GM21825 (cell line): ENCODE results near the gene PPFIA3.
"Not testable (repeated sequence)": the region's sequence is repeated elsewhere in the genome, so short reads cannot be mapped to it uniquely, and the experiment has no call there.

Source experiments
- ATAC-seq: cut with Tn5 transposase; IDR thresholded peaks from one replicate; pipeline ENCODE4 v1.9.1; 2021; ENCODE audit warnings: mild to moderate bottlenecking, moderate library complexity; ENCODE audit not compliant: unreplicated experiment

PPFIA3 gene

GRCh38 chr19:49119411-49120324 is at the start of gene PPFIA3:
Gene PPFIA3 (plus strand): TSS chr19:49119544. CDS start chr19:49127874, 8,330 bp downstream.
- ATAC-seq, result no peak

- no peak for ATAC-seq
Observed at GRCh38 chr19:49070416-49070815, 48.9 kb upstream of the PPFIA3 start.

- no peak for ATAC-seq
Observed at GRCh38 chr19:49071860-49072547, 47.3 kb upstream of the PPFIA3 start.

GRCh38 chr19:49073514-49074378 is 45.6 kb upstream of the PPFIA3 start:
- ATAC-seq, result no peak

GRCh38 chr19:49074869-49075268 is 44.5 kb upstream of the PPFIA3 start:
- not testable (repeated sequence) for ATAC-seq

- no peak for ATAC-seq
Observed at GRCh38 chr19:49080392-49080791, 39.0 kb upstream of the PPFIA3 start.

GRCh38 chr19:49081273-49081672 is 38.1 kb upstream of the PPFIA3 start:
- ATAC-seq, result no peak

- ATAC-seq, result no peak
Observed at GRCh38 chr19:49084206-49085019, 34.9 kb upstream of the PPFIA3 start.

GRCh38 chr19:49085020-49085867 is 34.1 kb upstream of the PPFIA3 start, which contains the start of gene SNRNP70:
Gene SNRNP70 (plus strand): TSS chr19:49085451. CDS start chr19:49086415, 964 bp downstream.
- peak; percentile 76 for ATAC-seq

GRCh38 chr19:49085868-49086232 is 33.5 kb upstream of the PPFIA3 start:
- ATAC-seq, result no peak

- no peak for ATAC-seq
Observed at GRCh38 chr19:49086296-49086695, 33.0 kb upstream of the PPFIA3 start.

- no peak for ATAC-seq
Observed at GRCh38 chr19:49091391-49092038, 27.8 kb upstream of the PPFIA3 start.

GRCh38 chr19:49092686-49093085 is 26.7 kb upstream of the PPFIA3 start:
- ATAC-seq, result no peak

- ATAC-seq, result no peak
Observed at GRCh38 chr19:49094505-49095482, 24.6 kb upstream of the PPFIA3 start.

- no peak for ATAC-seq
Observed at GRCh38 chr19:49097453-49098288, 21.7 kb upstream of the PPFIA3 start.

- no peak for ATAC-seq
Observed at GRCh38 chr19:49098795-49099194, 20.5 kb upstream of the PPFIA3 start.

GRCh38 chr19:49101160-49101559 is 18.2 kb upstream of the PPFIA3 start:
- no peak for ATAC-seq
